GM10847 (cell line): ENCODE data around the gene STMN1.

ENCODE experiments used
- POLR2A ChIP-seq: IDR thresholded peaks from 2 replicates; pipeline ENCODE4 v1.6.1; 2011; ENCODE audit not compliant: insufficient read length; ENCODE audit errors: extremely low read depth

STMN1 gene

GRCh38 chr1:25904943-25905679 is 1.1 kb downstream of the STMN1 start:
- TF ChIP-seq POLR2A = no peak

GRCh38 chr1:25903986-25904385 is 2.2 kb downstream of the STMN1 start:
- no peak for TF ChIP-seq POLR2A

GRCh38 chr1:25902462-25902861 is 3.8 kb downstream of the STMN1 start:
- TF ChIP-seq POLR2A = no peak

GRCh38 chr1:25900219-25900618 is 6.0 kb downstream of the STMN1 start:
- no peak for TF ChIP-seq POLR2A

GRCh38 chr1:25899792-25900191 is 6.4 kb downstream of the STMN1 start:
- no peak for TF ChIP-seq POLR2A

GRCh38 chr1:25898223-25899015 is 7.8 kb downstream of the STMN1 start:
- no peak for TF ChIP-seq POLR2A

GRCh38 chr1:25897754-25898153 is 8.5 kb downstream of the STMN1 start:
- no peak for TF ChIP-seq POLR2A

- no peak for TF ChIP-seq POLR2A
These were observed 10.0 kb downstream of the STMN1 start for GRCh38 chr1:25896266-25896665.

- TF ChIP-seq POLR2A = no peak
These were observed 10.7 kb downstream of the STMN1 start for GRCh38 chr1:25895365-25895990.

GRCh38 chr1:25893116-25893515 is 13.1 kb downstream of the STMN1 start:
- TF ChIP-seq POLR2A = no peak

- no peak for TF ChIP-seq POLR2A
These were observed 14.6 kb downstream of the STMN1 start for GRCh38 chr1:25891606-25892005.

- TF ChIP-seq POLR2A = no peak
These were observed 15.8 kb downstream of the STMN1 start for GRCh38 chr1:25890239-25891034.

- TF ChIP-seq POLR2A = no peak
These were observed 16.7 kb downstream of the STMN1 start for GRCh38 chr1:25889470-25889869.

GRCh38 chr1:25888426-25888987 is 17.7 kb downstream of the STMN1 start:
- TF ChIP-seq POLR2A = no peak

- TF ChIP-seq POLR2A = no peak
These were observed 20.6 kb downstream of the STMN1 start for GRCh38 chr1:25885602-25886001.
